ENCODE measurements around the gene LTB4R2.
"Not testable (repeated sequence)": the region's sequence is repeated elsewhere in the genome, so short reads cannot be mapped to it uniquely, and the experiment has no call there.

LTB4R2 gene

DNA sequence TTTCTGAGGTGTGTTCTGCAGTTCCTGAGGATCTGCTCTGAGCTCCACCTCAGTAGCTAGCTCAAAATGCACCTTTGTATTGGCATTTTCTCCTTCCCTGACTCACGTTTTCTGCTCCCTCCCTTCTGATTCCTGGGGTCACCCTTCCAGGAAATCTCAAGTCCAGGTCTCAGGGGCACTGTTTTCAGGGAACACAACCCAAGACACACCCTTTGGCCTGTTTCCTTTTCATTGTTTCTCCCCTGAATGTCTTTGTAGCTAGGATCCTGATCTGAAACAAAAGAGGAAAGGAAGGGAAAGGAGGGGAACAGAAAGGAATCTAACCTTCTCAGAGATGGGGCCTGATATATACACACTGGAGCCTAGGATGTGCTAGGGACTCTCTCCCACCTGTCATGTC is 37.2 kb downstream of the LTB4R2 start:
- no peak for DNase-seq (ENCODE audit: low spot score)
- in situ Hi-C loops (cut with MboI; ENCODE audit: low sequenced_read_pairs, unreplicated experiment) = loop anchor here (25.0 kb wide), 1 partner anchor 340 kb away; no protein-coding TSS in a partner anchor
- TF ChIP-seq CTCF (IDR thresholded peaks at IDR 0.05; ENCODE audit: borderline replicate concordance, control extremely low read depth, extremely low read depth, insufficient read depth, missing control alignments) = no peak

- no peak for DNase-seq (ENCODE audit: low spot score)
- no peak for TF ChIP-seq CTCF (IDR thresholded peaks at IDR 0.05; ENCODE audit: borderline replicate concordance, control extremely low read depth, extremely low read depth, insufficient read depth, missing control alignments)
- in situ Hi-C loops (cut with MboI; ENCODE audit: low sequenced_read_pairs, unreplicated experiment) = loop anchor here (25.0 kb wide), 1 partner anchor 339 kb away; no protein-coding TSS in a partner anchor
These were observed 38.2 kb downstream of the LTB4R2 start for GRCh38 chr14:24348186-24348585.

- DNase-seq (ENCODE audit: low spot score) = no peak
- no peak for TF ChIP-seq CTCF (IDR thresholded peaks at IDR 0.05; ENCODE audit: borderline replicate concordance, control extremely low read depth, extremely low read depth, insufficient read depth, missing control alignments)
- in situ Hi-C loops (cut with MboI; ENCODE audit: low sequenced_read_pairs, unreplicated experiment) = loop anchor here (25.0 kb wide), 1 partner anchor 338 kb away; no protein-coding TSS in a partner anchor
These were observed 39.8 kb downstream of the LTB4R2 start for GRCh38 chr14:24349742-24350141.

GRCh38 chr14:24351517-24351916 is 41.6 kb downstream of the LTB4R2 start:
- no peak for TF ChIP-seq CTCF (IDR thresholded peaks at IDR 0.05; ENCODE audit: borderline replicate concordance, control extremely low read depth, extremely low read depth, insufficient read depth, missing control alignments)
- DNase-seq (ENCODE audit: low spot score) = no peak
- in situ Hi-C loops (cut with MboI; ENCODE audit: low sequenced_read_pairs, unreplicated experiment) = no loop called here

GRCh38 chr14:24353559-24354481 is 43.9 kb downstream of the LTB4R2 start:
- TF ChIP-seq CTCF (IDR thresholded peaks at IDR 0.05; ENCODE audit: borderline replicate concordance, control extremely low read depth, extremely low read depth, insufficient read depth, missing control alignments) = no peak
- in situ Hi-C loops (cut with MboI; ENCODE audit: low sequenced_read_pairs, unreplicated experiment) = no loop called here
- DNase-seq (ENCODE audit: low spot score) = no peak

DNA sequence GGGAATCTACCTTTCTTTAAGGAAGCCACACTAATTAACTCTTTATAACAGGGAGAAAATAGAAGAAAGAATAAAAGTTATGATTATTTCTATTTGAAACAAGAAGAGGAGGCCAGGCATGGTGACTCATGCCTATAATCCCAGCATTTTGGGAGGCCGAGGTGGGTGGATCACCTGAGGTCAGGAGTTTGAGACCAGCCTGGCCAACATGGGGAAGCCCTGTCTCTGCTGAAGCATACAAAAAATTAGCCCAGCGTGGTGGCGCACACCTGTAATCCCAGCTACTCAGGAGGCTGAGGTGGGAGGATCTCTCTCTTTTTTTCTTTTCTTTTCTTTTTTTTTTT is 44.5 kb downstream of the LTB4R2 start:
- DNase-seq (ENCODE audit: low spot score); in situ Hi-C loops (cut with MboI; ENCODE audit: low sequenced_read_pairs, unreplicated experiment): not testable (repeated sequence)

DNA sequence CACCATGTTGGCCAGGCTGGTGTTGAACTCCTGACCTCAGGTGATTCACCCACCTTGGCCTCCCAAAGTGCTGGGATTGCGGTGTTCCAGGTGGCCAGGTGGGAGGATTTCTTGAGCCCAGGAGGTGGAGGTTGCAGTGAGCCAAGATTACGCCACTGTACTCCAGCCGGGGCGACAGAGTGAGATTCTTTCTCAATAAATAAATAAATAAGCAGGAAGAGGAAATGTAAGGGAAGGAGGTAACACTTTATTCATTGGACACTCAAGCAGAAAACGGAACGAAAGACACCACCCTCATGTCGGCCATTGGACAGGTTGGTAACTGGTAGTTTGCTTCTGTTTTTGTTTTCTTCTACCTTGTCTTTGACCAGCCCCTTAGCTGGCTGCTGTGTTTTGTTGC is 45.1 kb downstream of the LTB4R2 start:
- in situ Hi-C loops (cut with MboI; ENCODE audit: low sequenced_read_pairs, unreplicated experiment) = no loop called here
- DNase-seq (ENCODE audit: low spot score) = no peak
- TF ChIP-seq CTCF (IDR thresholded peaks at IDR 0.05; ENCODE audit: borderline replicate concordance, control extremely low read depth, extremely low read depth, insufficient read depth, missing control alignments) = no peak

All from GM13976 (cell line).